Gastrocnemius medialis (tissue), 4 donors: ENCODE results near the gene PRR18.

ENCODE experiments used
- CTCF ChIP-seq, 5 experiments: fragments of 450-650 bp in 3 of 5; fragments of 200-600 bp in 2 of 5; sonication (generic) in 2 of 5; IDR thresholded peaks in 4 of 5; conservative IDR thresholded peaks in 1 of 5; 1 replicate in 4 of 5; 2 replicates in 1 of 5; pipeline ENCODE4 v1.5.1; 2016 to 2019; ENCODE audit warnings: antibody characterized with exemption in 5 of 5, mild to moderate bottlenecking in 3 of 5, moderate library complexity in 3 of 5
- POLR2A ChIP-seq, 2 donors: fragments of 450-650 bp; IDR thresholded peaks; one replicate each; pipeline ENCODE4 v1.6.1; 2017; ENCODE audit warnings: antibody characterized with exemption in 2 of 2, mild to moderate bottlenecking in 2 of 2, moderate library complexity in 2 of 2

GRCh38 chr6:166344240-166344639 is 36.0 kb upstream of the PRR18 start:
- no peak for TF ChIP-seq CTCF (IDR thresholded peaks at IDR 0.05 in 4 of 5, conservative IDR thresholded peaks at IDR 0.05 in 1 of 5)
- TF ChIP-seq POLR2A (IDR thresholded peaks at IDR 0.05): no peak
